HepG2 (cell line): ENCODE results near the gene VWA1. TPM values are rescaled to one million over a fixed set of nuclear protein-coding genes. Genes with fewer than 3 reads are reported as not detected.

Experiments
- CREM ChIP-seq, 2 experiments: sonication (generic) in 1 of 2; formaldehyde crosslinking in 1 of 2; IDR thresholded peaks; 2 replicates each; pipeline versions ENCODE4 v1.4.0 to v1.6.1; 2016 to 2020; ENCODE audit warnings: antibody characterized with exemption in 1 of 2, mild to moderate bottlenecking in 1 of 2, missing genetic modification reagents in 1 of 2
- DZIP1 ChIP-seq: sonication (generic); formaldehyde crosslinking; IDR thresholded peaks from 2 replicates; pipeline ENCODE4 v1.5.0; 2020; ENCODE audit warnings: mild to moderate bottlenecking, missing genetic modification reagents
- GZF1 ChIP-seq: sonication (generic); formaldehyde crosslinking; IDR thresholded peaks from 2 replicates; pipeline ENCODE4 v1.5.1; 2020; ENCODE audit warnings: mild to moderate bottlenecking, missing genetic modification reagents
- HIC2 ChIP-seq: sonication (generic); formaldehyde crosslinking; IDR thresholded peaks from 2 replicates; pipeline ENCODE4 v1.9.0; 2022; ENCODE audit warnings: low read depth, missing genetic modification reagents
- MTA1 ChIP-seq: sonication (generic); formaldehyde crosslinking; IDR thresholded peaks from 2 replicates; pipeline ENCODE4 v1.4.0; 2020; ENCODE audit warnings: missing genetic modification reagents, mild to moderate bottlenecking, borderline replicate concordance
- NFYB ChIP-seq: sonication (generic); formaldehyde crosslinking; IDR thresholded peaks from 2 replicates; pipeline ENCODE4 v1.4.0; 2020; ENCODE audit warnings: missing genetic modification reagents
- NR2F1 ChIP-seq, 2 experiments: fragments of 450-650 bp in 1 of 2; formaldehyde crosslinking in 1 of 2; IDR thresholded peaks; 2 replicates each; pipeline versions ENCODE4 v1.5.0 to v1.6.1; 2016 to 2020; ENCODE audit warnings: mild to moderate bottlenecking in 1 of 2, missing compliant biosample characterization in 1 of 2, missing genetic modification reagents in 1 of 2, moderate library complexity in 1 of 2
- PCBP1 ChIP-seq: fragments of 200-400 bp; formaldehyde crosslinking; IDR thresholded peaks from 2 replicates; pipeline ENCODE4 v1.6.1; 2017; ENCODE audit warnings: mild to moderate bottlenecking, low read depth, low read length, borderline replicate concordance
- POLR2G ChIP-seq: fragments of 200-400 bp; formaldehyde crosslinking; IDR thresholded peaks from 2 replicates; pipeline ENCODE4 v1.6.1; 2018; ENCODE audit warnings: mild to moderate bottlenecking, low read depth, low read length, moderate library complexity
- TAF15 ChIP-seq: fragments of 200-400 bp; formaldehyde crosslinking; IDR thresholded peaks from one replicate; pipeline ENCODE4 v1.6.1; 2018; ENCODE audit warnings: mild to moderate bottlenecking, low read depth, low read length; ENCODE audit not compliant: poor library complexity, severe bottlenecking
- ZNF276 ChIP-seq: sonication (generic); formaldehyde crosslinking; IDR thresholded peaks from 2 replicates; pipeline ENCODE4 v1.4.0; 2020; ENCODE audit warnings: mild to moderate bottlenecking, low read depth, missing genetic modification reagents
- ZNF431 ChIP-seq: sonication (generic); formaldehyde crosslinking; IDR thresholded peaks from 2 replicates; pipeline ENCODE4 v1.9.0; 2022; ENCODE audit warnings: missing genetic modification reagents, low read depth, mild to moderate bottlenecking, borderline replicate concordance
- ZSCAN22 ChIP-seq: sonication (generic); formaldehyde crosslinking; IDR thresholded peaks from 2 replicates; pipeline ENCODE4 v1.4.0; 2020; ENCODE audit warnings: mild to moderate bottlenecking, missing genetic modification reagents
- ZSCAN30 ChIP-seq: sonication (generic); formaldehyde crosslinking; IDR thresholded peaks from 2 replicates; pipeline ENCODE4 v1.5.0; 2020; ENCODE audit warnings: mild to moderate bottlenecking, missing genetic modification reagents
- polyA plus RNA-seq, 8 experiments: library from polyadenylated mRNA; depleted of rRNA in 3 of 8; stranded (reverse) in 7 of 8; unstranded in 1 of 8; fragments of >200 nt; fragmentation: Illumina TruSeq in 4 of 8; extraction: Trizol in 4 of 8; gene quantifications; 2 replicates each; pipeline versions ENCODE4 v1.2.1 to v1.2.3, GENCODE V29; 2011 to 2016; ENCODE audit warnings: low read depth in 4 of 8, missing spikeins in 1 of 8, mixed read lengths in 1 of 8; ENCODE audit not compliant: insufficient read depth in 1 of 8
- total RNA-seq, 5 experiments: library from RNA; depleted of rRNA; stranded (reverse); fragments of >200 nt; fragmentation: Illumina TruSeq; extraction: Trizol; gene quantifications; 2 replicates each; pipeline ENCODE4 v1.2.3, GENCODE V29; 2016; ENCODE audit warnings: low read depth in 1 of 5
- TF ChIP-seq, protein P1 (sequence below): sonication (generic); formaldehyde crosslinking; IDR thresholded peaks from 2 replicates; pipeline ENCODE4 v1.4.0; 2020; ENCODE audit warnings: missing genetic modification reagents

Gene VWA1
- total and polyA plus RNA-seq, 2 of the 13 experiments (the other 11 are each of a cell fraction or from before 2014, with no cell fraction given) = 40.9 to 57.5 TPM

DNA sequence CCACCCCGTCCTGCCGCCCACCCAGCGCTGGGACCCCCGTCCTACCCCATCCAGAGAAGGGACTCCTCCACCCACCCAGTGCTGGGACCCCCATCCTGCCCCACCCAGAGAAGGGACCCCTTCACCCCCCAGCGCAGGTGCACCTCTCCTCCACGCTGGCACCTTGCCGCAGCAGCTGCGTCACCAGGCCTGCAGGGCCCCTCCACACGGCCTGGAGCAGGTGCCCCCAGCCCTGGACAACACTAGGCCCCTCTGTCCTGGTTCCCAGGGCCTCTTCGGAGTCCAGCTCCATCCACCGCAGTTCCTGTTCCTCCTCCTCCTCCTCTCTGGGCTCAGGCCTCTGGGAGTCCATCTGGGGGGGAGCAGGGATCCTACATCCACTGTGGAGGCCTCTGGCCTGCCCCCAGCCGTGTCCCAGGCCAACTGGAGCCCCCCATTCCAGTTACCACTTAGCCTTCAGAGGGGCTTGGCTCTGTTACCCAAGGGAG lies 14.8 kb upstream of the VWA1 start (continued):
- TF ChIP-seq PCBP1 (no peak), ZSCAN30 (no peak), DZIP1 (CRISPR knock-in tag) (0 out of 2 replicates have a peak, but pooled peaks have one; percentile 55), CREM (IDR thresholded peaks at IDR 0.05) (no peak), CREM (CRISPR knock-in tag; IDR thresholded peaks at IDR 0.05) (no peak), HIC2 (CRISPR knock-in tag) (no peak), ZNF431 (no peak), POLR2G (no peak), GZF1 (CRISPR knock-in tag) (no peak), ZNF276 (CRISPR knock-in tag) (no peak), NFYB (CRISPR knock-in tag) (no peak), TAF15 (peak; percentile 20), NR2F1 (CRISPR knock-in tag; IDR thresholded peaks at IDR 0.05) (no peak), ZSCAN22 (CRISPR knock-in tag) (no peak), MTA1 (CRISPR knock-in tag) (no peak)
- TF ChIP-seq, protein P1, sequence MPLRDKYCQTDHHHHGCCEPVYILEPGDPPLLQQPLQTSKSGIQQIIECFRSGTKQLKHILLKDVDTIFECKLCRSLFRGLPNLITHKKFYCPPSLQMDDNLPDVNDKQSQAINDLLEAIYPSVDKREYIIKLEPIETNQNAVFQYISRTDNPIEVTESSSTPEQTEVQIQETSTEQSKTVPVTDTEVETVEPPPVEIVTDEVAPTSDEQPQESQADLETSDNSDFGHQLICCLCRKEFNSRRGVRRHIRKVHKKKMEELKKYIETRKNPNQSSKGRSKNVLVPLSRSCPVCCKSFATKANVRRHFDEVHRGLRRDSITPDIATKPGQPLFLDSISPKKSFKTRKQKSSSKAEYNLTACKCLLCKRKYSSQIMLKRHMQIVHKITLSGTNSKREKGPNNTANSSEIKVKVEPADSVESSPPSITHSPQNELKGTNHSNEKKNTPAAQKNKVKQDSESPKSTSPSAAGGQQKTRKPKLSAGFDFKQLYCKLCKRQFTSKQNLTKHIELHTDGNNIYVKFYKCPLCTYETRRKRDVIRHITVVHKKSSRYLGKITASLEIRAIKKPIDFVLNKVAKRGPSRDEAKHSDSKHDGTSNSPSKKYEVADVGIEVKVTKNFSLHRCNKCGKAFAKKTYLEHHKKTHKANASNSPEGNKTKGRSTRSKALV = no peak
